Stimulated activated CD4-positive, alpha-beta T cell treated with anti-CD3 and anti-CD28 coated beads, Interleukin-15, amount 100 ng/mL, for 24 hours (primary cell): ENCODE data around the gene CPB2.

ENCODE experiments used
- DNase-seq: peaks from one replicate; pipeline ENCODE4 v3.0.0-alpha.2; 2020

CPB2 gene

GRCh38 chr13:46045424-46045823 lies 59.4 kb downstream of the CPB2 start:
- DNase-seq = no peak

DNA sequence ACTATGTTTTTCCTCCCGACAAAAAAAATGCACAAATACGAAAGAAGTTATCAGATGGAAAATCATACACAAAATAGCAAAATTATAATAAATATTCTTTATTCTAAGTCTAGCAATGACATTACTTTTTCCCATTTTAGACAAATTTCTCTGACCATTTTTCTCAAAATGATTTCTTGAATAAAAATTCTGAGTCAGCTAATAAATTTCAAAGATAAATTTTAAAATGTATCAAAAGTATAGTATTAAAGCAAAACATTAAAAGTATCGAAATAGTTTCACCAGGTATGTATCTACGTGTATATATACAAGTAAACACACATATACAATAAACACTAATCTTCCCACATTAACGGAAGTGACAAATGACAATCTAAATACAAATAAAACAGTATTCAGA lies 61.2 kb downstream of the CPB2 start:
- no peak for DNase-seq

GRCh38 chr13:46041419-46041839 lies 63.4 kb downstream of the CPB2 start:
- DNase-seq = no peak

DNA sequence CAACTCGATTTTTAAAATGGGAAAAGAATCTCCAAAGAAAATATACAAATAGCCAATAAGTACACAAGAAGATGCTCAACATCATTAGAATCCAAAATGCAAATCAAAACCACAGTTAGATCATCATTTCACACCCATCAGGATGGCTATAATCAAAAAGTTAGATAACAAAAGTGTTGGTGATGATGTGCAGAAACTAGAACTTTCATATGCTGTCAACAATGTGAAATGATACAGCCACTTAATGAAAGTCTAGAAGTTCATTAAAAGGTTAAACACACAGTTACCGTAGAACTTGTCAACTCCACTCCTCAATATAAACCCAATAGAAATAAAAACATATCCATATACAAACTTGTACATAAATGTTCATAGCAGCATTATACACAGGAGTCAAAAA lies 64.1 kb downstream of the CPB2 start:
- DNase-seq = no peak

- DNase-seq = no peak
Observed at GRCh38 chr13:46039411-46040182, 65.2 kb downstream of the CPB2 start.

GRCh38 chr13:46038296-46038695 lies 66.5 kb downstream of the CPB2 start:
- no peak for DNase-seq

DNA sequence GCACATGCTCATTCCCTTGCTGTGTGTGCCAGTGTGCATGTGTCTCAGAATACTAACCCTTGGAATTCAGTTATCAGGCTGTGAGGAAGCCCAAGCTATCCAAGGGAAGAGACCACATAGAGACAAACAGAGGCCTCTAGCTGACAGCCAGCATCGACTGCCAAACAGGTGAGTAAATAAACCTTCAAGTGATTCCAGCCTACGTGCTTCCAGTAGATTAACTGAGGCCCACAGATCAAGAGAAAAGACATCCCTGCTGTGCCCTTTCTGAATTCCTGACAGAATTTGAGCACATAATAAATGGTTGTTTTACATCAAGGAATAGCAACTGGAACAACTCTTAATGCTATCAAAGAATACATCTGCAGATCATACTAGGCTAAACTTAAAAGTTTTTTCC lies 69.8 kb downstream of the CPB2 start:
- DNase-seq = no peak

DNA sequence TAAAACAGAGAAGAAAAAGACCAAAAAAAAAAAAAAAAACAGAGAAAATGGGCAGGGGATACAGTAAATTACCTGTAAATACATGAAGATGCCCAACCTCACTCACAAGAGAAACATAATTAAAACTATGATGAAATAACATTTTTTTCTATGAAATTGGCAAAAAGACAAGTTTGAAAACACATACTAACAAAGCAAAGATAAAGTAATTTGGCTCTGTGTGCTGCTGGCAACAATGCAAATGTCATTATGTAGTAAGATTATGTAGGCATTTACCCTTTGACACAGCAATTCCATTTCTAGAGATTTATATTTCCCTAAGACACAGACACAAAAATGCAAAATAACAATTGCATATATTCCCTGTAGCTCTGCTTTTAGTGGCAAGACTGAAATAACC lies 72.5 kb downstream of the CPB2 start:
- no peak for DNase-seq

- DNase-seq = no peak
Observed at GRCh38 chr13:46031581-46032263, 73.1 kb downstream of the CPB2 start.

GRCh38 chr13:46025157-46025556 lies 79.7 kb downstream of the CPB2 start:
- no peak for DNase-seq

- DNase-seq = no peak
Observed at GRCh38 chr13:46022481-46022880, 82.4 kb downstream of the CPB2 start.

GRCh38 chr13:46016216-46016615 lies 88.6 kb downstream of the CPB2 start:
- DNase-seq = no peak

- no peak for DNase-seq
Observed at GRCh38 chr13:46015366-46015765, 89.5 kb downstream of the CPB2 start.

DNA sequence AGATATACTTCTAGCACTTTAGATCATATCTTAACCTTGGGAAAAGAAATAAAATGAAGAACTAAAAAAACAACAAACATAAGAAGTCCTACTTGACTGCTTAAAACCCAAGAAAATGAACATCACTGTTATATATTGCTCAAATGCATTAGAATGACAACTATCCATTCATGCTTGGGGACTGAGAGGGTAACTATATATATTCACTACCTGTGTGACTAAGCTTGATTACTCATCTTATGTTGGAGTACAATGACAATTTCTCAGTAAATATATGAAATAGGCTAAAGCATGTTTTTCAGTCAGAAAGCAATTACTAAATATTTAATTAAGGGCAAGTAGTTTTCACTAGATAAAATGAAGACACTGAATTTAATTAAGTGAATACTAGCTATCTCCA lies 92.4 kb downstream of the CPB2 start:
- DNase-seq = no peak

DNA sequence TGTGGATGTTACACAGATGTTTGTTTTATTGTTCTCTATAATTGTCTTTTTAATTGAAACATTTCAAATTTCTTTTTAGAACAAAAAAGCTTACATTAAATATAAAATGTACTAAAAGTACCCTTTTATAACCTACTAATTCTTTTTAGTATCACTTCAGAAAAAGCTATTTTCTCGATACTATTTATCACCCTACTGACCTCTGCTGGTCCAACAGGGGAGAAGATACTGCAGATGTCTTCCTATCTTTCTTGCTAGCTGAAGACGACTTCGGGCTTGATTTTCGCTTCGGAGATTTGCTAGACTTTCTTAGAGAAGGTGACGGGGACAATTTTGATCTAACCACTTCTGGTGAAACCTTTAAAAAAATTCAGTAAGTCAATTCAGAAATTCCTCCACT lies 94.7 kb downstream of the CPB2 start:
- DNase-seq = no peak

- DNase-seq = no peak
Observed at GRCh38 chr13:46008631-46009030, 96.2 kb downstream of the CPB2 start.

DNA sequence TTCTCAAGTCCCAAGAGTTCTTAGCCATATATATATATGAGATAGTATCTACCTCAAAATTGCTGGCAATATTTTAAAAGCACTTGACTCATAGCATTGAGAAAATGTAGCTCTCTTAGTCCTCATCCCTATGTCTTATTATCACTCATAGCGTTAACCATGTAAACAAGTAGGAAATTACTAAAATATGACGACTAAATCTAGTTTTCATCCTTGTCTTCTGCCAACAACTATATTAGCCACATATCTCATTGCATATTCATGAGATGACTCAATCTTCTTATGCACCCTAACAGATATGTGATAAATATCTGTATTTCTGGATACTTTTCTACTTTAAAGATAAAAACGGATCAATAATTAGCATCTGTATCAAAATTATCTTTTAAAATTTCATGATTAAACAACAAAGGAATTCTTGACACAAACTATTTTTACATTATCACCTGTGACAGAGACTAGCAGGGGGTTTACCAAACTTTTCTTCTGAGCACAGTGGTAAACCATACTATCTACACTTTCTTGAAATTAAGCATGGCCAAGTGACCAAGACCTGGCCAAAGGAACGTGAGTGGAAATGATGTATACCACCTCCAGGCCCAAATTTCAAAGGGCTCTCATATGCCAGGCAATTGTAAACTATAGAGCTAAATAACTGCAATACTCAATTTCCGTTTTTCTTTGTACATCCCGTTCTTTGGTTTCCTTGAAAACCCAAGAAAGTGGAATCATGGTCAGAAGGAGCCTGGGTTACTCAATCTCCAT lies 98.0 kb downstream of the CPB2 start:
- DNase-seq = no peak

- no peak for DNase-seq
Observed at GRCh38 chr13:46004491-46004890, 100.3 kb downstream of the CPB2 start.
